Iris pigment epithelial cell (primary cell): ENCODE measurements around the gene MIB2.
A peak's percentile ranks its signal among the peaks of the same experiment; 100 is the strongest.
"Not testable (repeated sequence)": the region's sequence is repeated elsewhere in the genome, so short reads cannot be mapped to it uniquely, and the experiment has no call there.

Experiments used
- DNase-seq: peaks from one replicate; pipeline ENCODE4 v3.0.0-alpha.2; 2011; ENCODE audit warnings: low read depth

The MIB2 gene

DNA sequence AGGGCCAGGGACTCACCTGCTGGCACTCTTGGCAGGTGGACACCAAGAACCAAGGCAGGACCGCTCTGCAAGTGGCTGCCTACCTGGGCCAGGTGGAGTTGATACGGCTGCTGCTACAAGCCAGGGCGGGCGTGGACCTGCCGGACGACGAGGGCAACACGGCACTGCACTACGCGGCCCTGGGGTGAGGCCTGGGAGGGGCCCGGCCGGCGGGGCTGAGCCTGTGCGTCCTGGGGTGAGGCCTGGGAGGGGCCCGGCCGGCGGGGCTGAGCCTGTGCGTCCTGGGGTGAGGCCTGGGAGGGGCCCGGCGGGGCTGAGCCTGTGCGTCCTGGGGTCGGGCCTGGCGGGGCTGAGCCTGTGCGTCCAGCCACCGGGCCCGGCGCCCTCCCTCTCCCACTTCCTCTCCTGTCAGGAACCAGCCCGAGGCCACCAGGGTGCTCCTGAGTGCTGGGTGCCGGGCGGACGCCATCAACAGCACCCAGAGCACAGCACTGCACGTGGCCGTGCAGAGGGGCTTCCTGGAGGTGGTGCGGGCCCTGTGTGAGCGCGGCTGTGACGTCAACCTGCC is 12.0 kb downstream of the MIB2 start:
- no peak for DNase-seq

GRCh38 chr1:1627829-1628753 is 12.8 kb downstream of the MIB2 start:
- DNase-seq, result no peak

DNA sequence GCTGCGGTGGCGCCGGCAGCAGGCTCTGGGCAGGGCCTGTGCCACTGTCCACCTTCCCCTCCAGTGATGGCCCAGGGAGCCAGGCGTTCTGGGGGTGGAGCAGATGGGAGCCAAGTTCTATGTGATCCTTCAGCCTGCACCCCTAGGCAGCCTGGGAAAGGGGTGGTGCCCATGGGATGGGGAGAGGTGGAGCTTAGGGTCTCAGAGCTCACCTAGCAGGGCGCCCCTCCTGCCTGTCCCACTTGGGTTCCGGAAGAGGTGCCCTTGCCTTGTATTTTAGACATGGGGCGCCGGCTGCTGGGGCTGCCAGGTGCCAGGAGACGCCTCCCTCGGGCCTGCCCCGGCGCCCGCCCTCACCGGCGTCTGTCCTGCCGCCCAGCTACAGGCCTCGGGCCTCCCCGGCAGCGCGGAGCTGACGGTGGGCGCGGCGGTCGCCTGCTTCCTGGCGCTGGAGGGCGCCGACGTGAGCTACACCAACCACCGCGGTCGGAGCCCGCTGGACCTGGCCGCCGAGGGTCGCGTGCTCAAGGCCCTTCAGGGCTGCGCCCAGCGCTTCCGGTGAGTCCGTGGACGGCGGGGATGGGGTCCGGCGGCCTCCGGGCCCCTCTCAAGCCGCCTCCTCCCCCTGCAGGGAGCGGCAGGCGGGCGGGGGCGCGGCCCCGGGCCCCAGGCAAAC is 13.6 kb downstream of the MIB2 start:
- no peak for DNase-seq

DNA sequence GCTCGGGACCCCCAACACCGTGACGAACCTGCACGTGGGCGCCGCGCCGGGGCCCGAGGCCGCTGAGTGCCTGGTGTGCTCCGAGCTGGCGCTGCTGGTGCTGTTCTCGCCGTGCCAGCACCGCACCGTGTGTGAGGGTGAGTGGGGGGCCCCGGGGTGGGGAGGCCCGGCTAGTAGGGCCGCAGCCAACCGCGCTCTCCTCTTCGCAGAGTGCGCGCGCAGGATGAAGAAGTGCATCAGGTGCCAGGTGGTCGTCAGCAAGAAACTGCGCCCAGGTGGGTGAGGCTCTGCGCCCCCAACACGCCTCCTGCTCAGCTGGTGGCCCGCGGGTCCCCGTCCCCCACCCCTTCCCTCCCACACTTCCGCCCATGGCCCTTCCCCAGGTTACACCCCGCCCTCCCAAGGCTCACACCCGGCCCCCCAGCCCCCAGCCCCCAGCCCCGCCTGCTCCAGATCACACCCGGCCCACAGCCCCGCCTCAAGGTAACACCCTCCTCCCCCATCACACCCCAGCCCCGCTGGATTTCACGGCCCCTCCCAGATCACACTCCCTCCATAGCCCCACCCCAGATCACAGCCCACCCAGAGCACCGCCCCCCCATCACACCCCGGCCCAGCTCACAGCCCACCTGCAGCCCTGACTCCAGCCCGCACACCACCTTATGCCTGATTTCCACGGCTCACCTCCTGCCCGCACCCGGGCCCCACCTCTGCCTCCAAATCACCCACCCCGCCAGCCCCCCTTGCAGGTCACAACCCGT is 14.3 kb downstream of the MIB2 start:
- no peak for DNase-seq

- DNase-seq, result peak; percentile 80
Measured at GRCh38 chr1:1630191-1630964, 15.1 kb downstream of the MIB2 start.

- no peak for DNase-seq
Measured at GRCh38 chr1:1630965-1631781, 15.9 kb downstream of the MIB2 start.

DNA sequence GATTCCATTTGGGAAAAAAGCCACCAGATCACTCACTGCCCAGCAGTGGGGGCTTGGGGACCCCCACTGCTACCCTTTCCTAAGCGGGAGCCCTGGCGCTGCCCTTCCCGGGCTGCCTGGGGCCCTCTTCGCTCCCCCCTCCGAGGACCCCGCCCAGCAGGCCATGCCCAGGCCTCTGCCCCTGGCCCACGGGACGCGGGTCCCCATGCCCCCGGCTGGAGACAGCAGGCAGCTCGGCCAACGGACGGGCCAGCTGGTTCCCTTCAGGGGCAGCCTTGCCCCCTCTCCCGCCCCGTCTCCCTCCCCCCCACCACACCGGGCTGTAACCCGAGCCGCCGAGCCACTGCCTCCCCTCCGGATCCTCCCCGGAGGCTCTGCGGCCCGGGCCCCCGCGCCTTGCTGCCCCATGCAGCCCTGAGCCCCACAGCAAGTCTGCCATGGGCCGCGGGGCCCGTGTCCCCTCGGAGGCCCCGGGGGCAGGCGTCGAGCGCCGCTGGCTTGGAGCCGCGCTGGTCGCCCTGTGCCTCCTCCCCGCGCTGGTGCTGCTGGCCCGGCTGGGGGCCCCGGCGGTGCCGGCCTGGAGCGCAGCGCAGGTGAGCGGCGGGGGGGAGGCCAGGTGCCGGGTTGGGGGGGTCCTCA is 16.6 kb downstream of the MIB2 start, which contains the start of gene MMP23B:
Gene MMP23B, plus strand, starts transcription at position 392 of the 639 bp plus-strand sequence. Its CDS starts 46 bp downstream, at position 438.
- DNase-seq, result no peak

DNA sequence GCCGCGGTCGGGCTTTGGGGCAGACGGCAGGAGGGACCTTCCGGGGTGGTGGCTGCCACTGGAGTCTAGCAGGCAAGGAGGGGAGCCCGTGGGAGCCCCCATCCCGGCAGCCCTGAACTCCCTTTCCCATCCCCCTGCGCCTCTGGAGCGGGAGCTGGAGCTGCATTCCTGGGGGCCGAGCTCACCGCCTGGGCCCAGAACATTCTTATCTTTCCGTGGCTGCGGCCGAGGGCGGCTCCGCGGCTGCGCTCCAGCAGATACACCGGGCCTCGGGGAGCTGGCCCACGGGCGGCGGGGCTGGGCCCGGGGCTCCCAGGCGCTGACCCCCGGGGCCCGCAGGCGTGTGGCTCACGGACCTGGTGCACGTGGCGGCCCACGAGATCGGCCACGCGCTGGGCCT is 18.1 kb downstream of the MIB2 start:
- DNase-seq, result not testable (repeated sequence)

GRCh38 chr1:1634613-1635012 is 19.3 kb downstream of the MIB2 start:
- DNase-seq, result not testable (repeated sequence)

DNA sequence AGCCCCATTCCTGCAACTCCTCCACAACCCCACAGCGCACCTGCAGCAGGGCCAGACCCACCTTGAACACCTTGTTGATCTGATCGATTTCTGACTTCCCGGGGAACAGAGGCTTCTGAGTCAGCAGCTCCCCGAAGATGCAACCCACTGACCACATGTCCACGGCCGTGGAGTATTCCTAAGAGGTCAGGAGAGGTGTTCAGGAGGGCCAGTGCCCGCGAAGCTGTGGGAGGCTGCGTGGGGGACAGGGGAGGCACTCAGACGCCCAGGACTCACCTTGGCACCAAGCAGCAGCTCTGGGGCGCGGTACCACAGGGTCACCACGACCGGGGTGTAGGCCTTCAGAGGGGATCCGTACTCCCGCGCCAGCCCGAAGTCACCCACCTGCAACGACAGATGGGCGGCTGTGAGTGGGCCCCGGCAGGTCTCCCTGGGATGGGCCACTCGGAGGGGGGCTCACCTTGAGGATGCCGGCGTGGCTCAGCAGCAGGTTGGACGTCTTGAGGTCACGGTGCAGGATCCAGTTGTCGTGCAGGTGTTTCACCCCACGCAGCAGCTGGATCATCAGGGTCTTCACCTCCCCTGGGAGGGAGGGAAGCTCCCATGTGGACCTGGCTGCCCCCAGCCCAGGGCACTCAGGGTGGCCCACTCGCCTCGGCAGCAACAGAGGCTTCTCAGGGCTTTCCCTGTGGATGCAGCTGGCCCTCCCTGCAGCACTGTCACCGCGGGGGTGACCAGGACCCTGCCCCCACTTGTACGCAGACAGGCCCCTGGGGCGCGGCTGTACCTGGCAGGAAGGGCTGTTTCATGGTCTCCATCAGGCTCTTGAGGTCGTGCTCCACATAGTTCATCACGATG is 21.6 kb downstream of the MIB2 start:
- DNase-seq, result not testable (repeated sequence)

GRCh38 chr1:1637479-1637875 is 22.2 kb downstream of the MIB2 start:
- not testable (repeated sequence) for DNase-seq

DNA sequence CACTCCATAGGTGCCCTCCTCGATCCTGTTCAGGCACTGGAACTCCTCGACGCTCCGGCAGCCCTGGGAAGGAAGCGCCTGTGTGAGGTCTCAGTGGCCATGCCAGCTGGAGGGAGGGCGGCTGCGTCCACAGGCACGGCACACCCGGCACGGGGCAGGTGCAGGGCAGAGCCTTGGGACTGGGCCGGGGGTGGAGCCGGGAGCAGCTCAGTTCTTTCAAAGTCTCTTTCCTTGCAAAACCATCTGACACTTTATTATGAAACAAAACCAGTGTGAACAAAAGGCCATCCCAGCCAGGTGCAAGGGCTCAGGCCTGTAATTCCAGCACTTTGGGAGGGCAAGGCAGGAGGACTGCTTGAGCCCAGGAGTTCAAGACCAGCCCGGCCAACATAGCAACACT is 23.2 kb downstream of the MIB2 start:
- DNase-seq, result not testable (repeated sequence)

GRCh38 chr1:1639368-1639767 is 24.1 kb downstream of the MIB2 start:
- DNase-seq, result not testable (repeated sequence)

GRCh38 chr1:1640081-1640480 is 24.8 kb downstream of the MIB2 start:
- not testable (repeated sequence) for DNase-seq

GRCh38 chr1:1640711-1641461 is 25.6 kb downstream of the MIB2 start:
- not testable (repeated sequence) for DNase-seq

DNA sequence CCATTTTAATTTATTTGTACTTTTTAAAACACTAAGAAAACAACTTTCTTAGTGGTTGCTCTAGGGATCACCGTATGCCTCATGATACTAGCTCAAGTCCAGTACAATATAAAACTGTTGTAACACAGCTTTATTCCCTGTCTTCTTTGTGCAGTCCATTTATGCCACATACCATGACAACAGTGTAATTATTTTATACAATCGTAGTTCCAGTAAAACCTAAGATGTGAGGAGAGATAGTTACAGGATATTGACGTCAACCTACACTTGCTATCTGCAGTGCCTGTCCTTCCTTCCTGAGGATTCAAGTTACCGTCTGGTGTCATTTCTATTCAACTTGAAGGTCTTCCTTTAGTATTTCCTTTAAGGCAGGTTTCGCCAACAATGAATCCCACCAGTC is 31.0 kb downstream of the MIB2 start:
- not testable (repeated sequence) for DNase-seq

- DNase-seq, result not testable (repeated sequence)
Measured at GRCh38 chr1:1647567-1648241, 32.4 kb downstream of the MIB2 start.
